GM19238 (cell line): ENCODE results near the gene PLK3.
A peak's percentile ranks its signal among the peaks of the same experiment; 100 is the strongest.
"Not testable (repeated sequence)": the region's sequence is repeated elsewhere in the genome, so short reads cannot be mapped to it uniquely, and the experiment has no call there.

Experiments used
- DNase-seq: peaks from one replicate; pipeline ENCODE4 v3.0.0; 2011; ENCODE audit warnings: low spot score; ENCODE audit not compliant: insufficient read length

The PLK3 gene

GRCh38 chr1:44808063-44808937 is 8.1 kb downstream of the PLK3 start, which contains the start of gene BTBD19:
BTBD19 (plus strand) TSS chr1:44808523; CDS start chr1:44808821, 298 bp downstream.
- no peak for DNase-seq

- peak; percentile 82 for DNase-seq
These were observed 9.1 kb downstream of the PLK3 start for GRCh38 chr1:44808938-44809917.

GRCh38 chr1:44810101-44810761 is 10.1 kb downstream of the PLK3 start:
- DNase-seq, result no peak

- not testable (repeated sequence) for DNase-seq
These were observed 10.6 kb downstream of the PLK3 start for GRCh38 chr1:44810762-44811105.

GRCh38 chr1:44811234-44811633 is 11.1 kb downstream of the PLK3 start:
- no peak for DNase-seq

- DNase-seq, result no peak
These were observed 12.8 kb downstream of the PLK3 start for GRCh38 chr1:44812822-44813543.

- DNase-seq, result not testable (repeated sequence)
These were observed 15.7 kb downstream of the PLK3 start for GRCh38 chr1:44815926-44816325.

- no peak for DNase-seq
These were observed 17.1 kb downstream of the PLK3 start for GRCh38 chr1:44817307-44817706.

GRCh38 chr1:44817771-44818495 is 17.8 kb downstream of the PLK3 start:
- DNase-seq, result no peak

- DNase-seq, result no peak
These were observed 19.0 kb downstream of the PLK3 start for GRCh38 chr1:44819196-44819607.

GRCh38 chr1:44819608-44820327 is 19.6 kb downstream of the PLK3 start:
- peak; percentile 85 for DNase-seq

- DNase-seq, result no peak
These were observed 20.4 kb downstream of the PLK3 start for GRCh38 chr1:44820328-44821239.

- no peak for DNase-seq
These were observed 21.1 kb downstream of the PLK3 start for GRCh38 chr1:44821240-44821715.

- DNase-seq, result no peak
These were observed 22.0 kb downstream of the PLK3 start for GRCh38 chr1:44822131-44822701.

GRCh38 chr1:44822981-44823451 is 22.8 kb downstream of the PLK3 start:
- DNase-seq, result no peak

- DNase-seq, result not testable (repeated sequence)
These were observed 24.2 kb downstream of the PLK3 start for GRCh38 chr1:44824392-44824791.

- DNase-seq, result no peak
These were observed 26.4 kb downstream of the PLK3 start for GRCh38 chr1:44826375-44827196.
